Aorta (tissue), 5 donors: ENCODE results near the gene PTH2. TPM values are rescaled to one million over a fixed set of nuclear protein-coding genes. Genes with fewer than 3 reads are reported as not detected.
"Not testable (repeated sequence)": the region's sequence is repeated elsewhere in the genome, so short reads cannot be mapped to it uniquely, and the experiment has no call there.

Source experiments
- ATAC-seq: fragments of 200-7000 bp; cut with Tn5 transposase; one replicate; pipeline ENCODE4 v1.9.1; 2022; ENCODE audit warnings: moderate library complexity; ENCODE audit not compliant: low FRiP score
- DNase-seq, 2 donors: peaks; one replicate each; pipeline ENCODE4 v3.0.0-alpha.2; 2020
- H3K27ac ChIP-seq, 2 donors: one replicate each; pipeline ENCODE4 v1.5.1; 2013; ENCODE audit warnings: low read length in 2 of 2, mild to moderate bottlenecking in 2 of 2, moderate library complexity in 2 of 2, control low read depth in 1 of 2, inconsistent platforms in 1 of 2, low read depth in 1 of 2
- H3K27me3 ChIP-seq, 2 donors: one replicate each; pipeline ENCODE4 v1.6.1; 2013; ENCODE audit warnings: control low read depth in 1 of 2, low read length in 1 of 2, mild to moderate bottlenecking in 1 of 2, moderate library complexity in 1 of 2; ENCODE audit not compliant: insufficient read depth in 2 of 2, control insufficient read depth in 1 of 2
- H3K36me3 ChIP-seq, 2 donors: one replicate each; pipeline ENCODE4 v1.6.1; 2013; ENCODE audit warnings: control low read depth in 1 of 2, low read length in 1 of 2, mild to moderate bottlenecking in 1 of 2; ENCODE audit not compliant: insufficient read depth in 2 of 2, control insufficient read depth in 1 of 2
- H3K4me1 ChIP-seq, 2 donors: one replicate each; pipeline ENCODE4 v1.6.1; 2013; ENCODE audit warnings: low read length in 2 of 2, control low read depth in 1 of 2, mild to moderate bottlenecking in 1 of 2, moderate library complexity in 1 of 2; ENCODE audit not compliant: insufficient read depth in 2 of 2, control insufficient read depth in 1 of 2
- H3K4me3 ChIP-seq, 2 donors: one replicate each; pipeline ENCODE4 v1.5.1; 2013; ENCODE audit warnings: low read length in 2 of 2, control low read depth in 1 of 2, mild to moderate bottlenecking in 1 of 2
- H3K9me3 ChIP-seq: one replicate; pipeline ENCODE4 v1.6.1; 2013; ENCODE audit warnings: mild to moderate bottlenecking, low read length; ENCODE audit not compliant: control insufficient read depth
- WGBS, 2 donors: extraction: QIAGEN DNeasy Blood & Tissue Kit; methylation state at CpG; one replicate each; pipeline ENCODE4 v1.1.7; 2013; 5-methylcytosine and 5-hydroxymethylcytosine counted together
- intact Hi-C, 2 donors: fragments of 100-400 bp; cut with DNase I; formaldehyde crosslinking; loops; one replicate each; pipeline versions ENCODE4 v1.14.2 to v1.15.0; 2022
- polyA plus RNA-seq, 2 donors: library from polyadenylated mRNA; stranded (reverse); fragments of 200-250 nt; gene quantifications; one replicate each; pipeline ENCODE4 v1.2.3, GENCODE V29; 2013
- total RNA-seq, 2 donors: library from RNA; stranded (reverse); fragmentation: NEBNext Ultra II Directional; extraction: Animal tissue kit (Norgen Biotek cat#: 25700); gene quantifications; one replicate each; pipeline ENCODE4 v1.2.1, GENCODE V29; 2021
- donor health status: healthy with polysubstance abuse.
- donor health status: Bipolar disorder and iron deficiency.
- donor health status: DM: no; HTN: no; CAD: no.
- donor health status: DM: no; HTN: no; CAD: no.
- donor health status: DM: yes; HTN: yes; CAD: no.

Gene PTH2
- total and polyA plus RNA-seq, 4 donors = not detected

- H3K36me3 ChIP-seq, H3K4me3 ChIP-seq, H3K27ac ChIP-seq, DNase-seq, H3K4me1 ChIP-seq, intact Hi-C loops, H3K27me3 ChIP-seq, ATAC-seq: not testable (repeated sequence)
- 81 to 82% methylated on average over 3 of the region's 3 CpGs for WGBS, 2 donors
- peaks cover 14% of the 10 kb centered on the region for H3K9me3 ChIP-seq
Observed at GRCh38 chr19:49373174-49373573, 50.1 kb downstream of the PTH2 start.

Other genes starting within 250 kb of the PTH2 start
- 1 to 10 TPM; 3.0 to 4.6 TPM for gene SLC6A16, start 98.2 kb downstream of the PTH2 start, total RNA-seq
- 10 to 100 TPM in 1 of 2 donors, 1 to 10 TPM in 1; 2.4 to 12.9 TPM for gene SLC6A16, start 98.2 kb downstream of the PTH2 start, polyA plus RNA-seq
- 10 to 100 TPM; 18.3 to 40.1 TPM for gene CD37, start 88.0 kb downstream of the PTH2 start, total RNA-seq
- 10 to 100 TPM in 1 of 2 donors, 1 to 10 TPM in 1; 5.2 to 10.8 TPM for gene CD37, start 88.0 kb downstream of the PTH2 start, polyA plus RNA-seq
- 10 to 100 TPM; 41.3 to 48.8 TPM for gene TEAD2, start 61.0 kb downstream of the PTH2 start, total RNA-seq
- gene TEAD2, start 61.0 kb downstream of the PTH2 start, polyA plus RNA-seq = 10 to 100 TPM; 17.7 to 43.3 TPM
- under 1 TPM in 1 of 2 donors, not detected in 1; 0.69 TPM for gene DKKL1, start 59.6 kb downstream of the PTH2 start, total RNA-seq
- not detected for gene DKKL1, start 59.6 kb downstream of the PTH2 start, polyA plus RNA-seq
- not detected for gene KASH5, start 35.2 kb downstream of the PTH2 start, total RNA-seq
- gene KASH5, start 35.2 kb downstream of the PTH2 start, polyA plus RNA-seq = not detected
- gene GFY, start 1.9 kb upstream of the PTH2 start, total RNA-seq = not detected
- not detected for gene GFY, start 1.9 kb upstream of the PTH2 start, polyA plus RNA-seq
- gene SLC17A7, start 18.1 kb upstream of the PTH2 start, total RNA-seq = 1 to 10 TPM; 1.0 to 4.7 TPM
- under 1 TPM; 0.15 to 0.50 TPM for gene SLC17A7, start 18.1 kb upstream of the PTH2 start, polyA plus RNA-seq
- gene PIH1D1, start 28.4 kb upstream of the PTH2 start, total RNA-seq = 10 to 100 TPM; 45.0 to 74.7 TPM
- 100 to 1,000 TPM in 1 of 2 donors, 10 to 100 TPM in 1; 53.7 to 124 TPM for gene PIH1D1, start 28.4 kb upstream of the PTH2 start, polyA plus RNA-seq
- gene ALDH16A1, start 29.8 kb upstream of the PTH2 start, total RNA-seq = 10 to 100 TPM; 17.1 to 23.7 TPM
- gene ALDH16A1, start 29.8 kb upstream of the PTH2 start, polyA plus RNA-seq = 10 to 100 TPM in 1 of 2 donors, 1 to 10 TPM in 1; 4.8 to 62.4 TPM
- 10 to 100 TPM in 1 of 2 donors, 1 to 10 TPM in 1; 6.3 to 17.6 TPM for gene FLT3LG, start 50.8 kb upstream of the PTH2 start, total RNA-seq
- 10 to 100 TPM; 15.9 to 36.0 TPM for gene FLT3LG, start 50.8 kb upstream of the PTH2 start, polyA plus RNA-seq
- 1,000 to 10,000 TPM; 1,716 to 1,917 TPM for gene RPL13A, start 64.2 kb upstream of the PTH2 start, total RNA-seq
- gene RPL13A, start 64.2 kb upstream of the PTH2 start, polyA plus RNA-seq = 1,000 to 10,000 TPM; 3,431 to 4,797 TPM
- 1,000 to 10,000 TPM; 1,366 to 1,509 TPM for gene RPS11, start 73.0 kb upstream of the PTH2 start, total RNA-seq
- 1,000 to 10,000 TPM; 4,943 to 7,722 TPM for gene RPS11, start 73.0 kb upstream of the PTH2 start, polyA plus RNA-seq
- gene FCGRT, start 89.2 kb upstream of the PTH2 start, total RNA-seq = 100 to 1,000 TPM; 204 to 287 TPM
- gene FCGRT, start 89.2 kb upstream of the PTH2 start, polyA plus RNA-seq = 100 to 1,000 TPM; 146 to 162 TPM
- gene RCN3, start 104.6 kb upstream of the PTH2 start, total RNA-seq = 10 to 100 TPM; 82.6 to 90.2 TPM
- 100 to 1,000 TPM in 1 of 2 donors, 10 to 100 TPM in 1; 50.5 to 165 TPM for gene RCN3, start 104.6 kb upstream of the PTH2 start, polyA plus RNA-seq
- 10 to 100 TPM; 38.8 to 40.5 TPM for gene NOSIP, start 157.1 kb upstream of the PTH2 start, total RNA-seq
- gene NOSIP, start 157.1 kb upstream of the PTH2 start, polyA plus RNA-seq = 100 to 1,000 TPM in 1 of 2 donors, 10 to 100 TPM in 1; 52.5 to 135 TPM
- gene PRRG2, start 157.9 kb upstream of the PTH2 start, total RNA-seq = 1 to 10 TPM in 1 of 2 donors, under 1 TPM in 1; 0.49 to 1.2 TPM
- 1 to 10 TPM in 1 of 2 donors, not detected in 1; 4.1 TPM for gene PRRG2, start 157.9 kb upstream of the PTH2 start, polyA plus RNA-seq
- gene PRR12, start 167.7 kb upstream of the PTH2 start, total RNA-seq = 10 to 100 TPM; 20.2 to 31.3 TPM
- gene PRR12, start 167.7 kb upstream of the PTH2 start, polyA plus RNA-seq = 10 to 100 TPM in 1 of 2 donors, 1 to 10 TPM in 1; 2.6 to 10.1 TPM
- 100 to 1,000 TPM; 139 to 167 TPM for gene RRAS, start 216.7 kb upstream of the PTH2 start, total RNA-seq
- gene RRAS, start 216.7 kb upstream of the PTH2 start, polyA plus RNA-seq = 100 to 1,000 TPM; 320 to 407 TPM
- 10 to 100 TPM; 53.0 to 54.5 TPM for gene SCAF1, start 218.8 kb upstream of the PTH2 start, total RNA-seq
- gene SCAF1, start 218.8 kb upstream of the PTH2 start, polyA plus RNA-seq = 10 to 100 TPM; 10.1 to 19.0 TPM
- 10 to 100 TPM; 53.7 to 82.7 TPM for gene IRF3, start 242.4 kb upstream of the PTH2 start, total RNA-seq
- gene IRF3, start 242.4 kb upstream of the PTH2 start, polyA plus RNA-seq = 100 to 1,000 TPM in 1 of 2 donors, 10 to 100 TPM in 1; 37.8 to 278 TPM
- gene BCL2L12, start 242.5 kb upstream of the PTH2 start, total RNA-seq = 10 to 100 TPM in 1 of 2 donors, 1 to 10 TPM in 1; 9.9 to 14.0 TPM
- gene BCL2L12, start 242.5 kb upstream of the PTH2 start, polyA plus RNA-seq = 10 to 100 TPM in 1 of 2 donors, 1 to 10 TPM in 1; 5.8 to 16.4 TPM